Activated T-helper 2 cell treated with anti-CD3 and anti-CD28 coated beads, Interferon-gamma antibody, Interleukin-2, Interleukin-4, amounts not matched to agents 10 μg/mL and 5 μg/mL and 100 μg/mL, durations not matched to agents 14 hours and 24 hours and 36 hours (primary cell): ENCODE measurements around the gene UBA1. TPM values are rescaled to one million over a fixed set of nuclear protein-coding genes. Genes with fewer than 3 reads are reported as not detected.

ENCODE experiments used
- DNase-seq: peaks from one replicate; pipeline ENCODE4 v3.0.0; 2021; ENCODE audit warnings: low spot score
- H3K27ac Mint-ChIP-seq: one replicate; pipeline ENCODE4 v1.8.0; 2021; ENCODE audit warnings: mixed read lengths
- H3K27me3 Mint-ChIP-seq: one replicate; pipeline ENCODE4 v1.8.0; 2021; ENCODE audit warnings: low read depth, mixed read lengths
- H3K36me3 Mint-ChIP-seq: one replicate; pipeline ENCODE4 v1.8.0; 2021; ENCODE audit warnings: low read depth, mixed read lengths
- H3K4me1 Mint-ChIP-seq: one replicate; pipeline ENCODE4 v1.8.0; 2021; ENCODE audit warnings: low read depth, mixed read lengths
- H3K4me3 Mint-ChIP-seq: one replicate; pipeline ENCODE4 v1.8.0; 2021; ENCODE audit warnings: low read depth, mild to moderate bottlenecking, moderate library complexity, mixed read lengths
- H3K9me3 Mint-ChIP-seq: one replicate; pipeline ENCODE4 v1.8.0; 2021; ENCODE audit warnings: mixed read lengths
- intact Hi-C: fragments of 100-400 bp; cut with micrococcal nuclease; formaldehyde crosslinking; loops from one replicate; pipeline ENCODE4 v1.15.1; 2023
- total RNA-seq: library from RNA; stranded (reverse); gene quantifications from 2 replicates; pipeline ENCODE4 v1.2.3, GENCODE V29; 2022

UBA1 gene
- total RNA-seq: 242 and 250 TPM in 2 replicates

DNA sequence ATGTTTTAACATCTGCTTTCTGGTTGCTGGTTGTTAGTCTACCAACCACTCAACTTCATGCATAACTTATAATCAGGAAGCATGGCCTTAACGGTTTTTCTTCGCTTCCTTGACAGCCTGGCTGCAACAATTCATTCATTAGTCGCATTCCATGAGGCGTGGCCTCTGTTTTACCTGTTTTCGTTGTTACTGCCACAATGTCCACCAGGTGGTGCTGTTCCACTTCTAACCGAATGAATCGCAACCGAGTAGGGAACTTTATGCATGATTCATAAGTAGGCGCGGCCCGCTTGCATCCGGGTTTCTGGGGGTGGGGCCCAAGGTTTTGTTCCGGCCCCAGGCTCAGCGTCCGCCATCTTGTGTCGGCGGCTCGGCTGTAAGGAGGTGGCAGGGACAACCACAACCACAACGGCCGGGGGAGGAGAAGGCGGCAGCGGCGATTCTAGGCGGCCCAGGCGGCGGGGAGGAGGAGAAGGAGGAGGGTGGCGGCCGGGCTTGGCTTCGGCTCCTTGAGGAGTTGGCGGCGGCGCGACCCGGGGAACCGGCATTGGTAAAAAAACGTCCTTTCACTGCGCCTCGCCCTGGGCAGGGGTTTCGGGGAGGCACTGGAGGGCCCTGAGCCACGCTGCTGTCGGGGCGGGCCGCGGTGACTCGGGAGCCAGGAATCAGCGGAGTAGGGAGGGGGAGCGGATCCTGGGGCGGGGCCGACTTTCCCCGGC is at the start of gene UBA1:
Gene UBA1, plus strand, starts transcription at position 355 of the 719 bp plus-strand sequence. CDS start 4,974 bp downstream, outside the sequence.
- H3K4me1 Mint-ChIP-seq: peaks cover 36% of the 10 kb centered on the region

DNA sequence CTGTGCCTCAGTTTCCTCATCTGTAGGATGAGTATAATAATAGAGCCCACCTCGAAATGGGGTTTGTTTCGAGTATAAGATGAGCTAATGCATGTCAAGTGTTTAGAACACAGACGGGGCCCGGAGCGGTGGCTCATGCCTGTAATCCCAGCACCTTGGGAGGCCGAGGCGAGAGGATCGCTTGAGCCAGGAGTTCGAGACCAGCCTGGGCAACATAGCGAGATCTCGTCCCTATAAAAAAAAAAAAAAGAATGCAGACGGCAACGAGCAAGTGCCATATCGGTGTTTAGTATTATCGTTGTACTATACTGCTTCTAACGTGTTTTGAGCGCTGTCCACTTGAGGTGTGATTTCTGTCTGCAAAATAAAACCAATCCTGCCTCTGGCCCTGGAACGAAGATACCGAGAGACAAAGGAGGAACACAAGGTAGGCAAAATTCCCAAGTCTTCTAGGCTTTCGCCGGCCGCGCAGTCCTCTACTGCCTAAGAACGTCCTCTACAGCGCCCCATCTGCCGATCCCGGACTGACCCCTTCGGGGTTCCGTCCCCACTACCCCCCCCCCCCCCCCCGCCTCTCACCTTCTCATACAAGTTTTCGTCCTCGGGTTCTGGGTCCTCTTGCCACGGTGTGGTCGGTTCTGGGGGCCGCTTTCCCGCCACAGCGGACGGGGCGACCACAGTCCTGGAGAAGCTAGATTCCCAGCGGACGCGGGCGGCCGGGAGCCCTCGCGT is 49.6 kb upstream of the UBA1 start:
- H3K36me3 Mint-ChIP-seq: peaks cover 63% of the 10 kb centered on the region
- intact Hi-C loops: loop anchor here (1.0 to 2.0 kb wide), 2 partner anchors 15 to 47 kb away; no protein-coding TSS in a partner anchor
- H3K4me3 Mint-ChIP-seq: peak overlapping the region; percentile 99
- DNase-seq: no peak
- H3K4me1 Mint-ChIP-seq: peaks cover 19% of the 10 kb centered on the region
- H3K27me3 Mint-ChIP-seq: no peaks in the 10 kb centered on the region
- no peaks in the 10 kb centered on the region for H3K9me3 Mint-ChIP-seq
- peak overlapping the region; percentile 100 for H3K27ac Mint-ChIP-seq

More for the DNA sequence above, at the start of gene UBA1:
- Mint-ChIP-seq H3K27me3 (no peaks in the 10 kb centered on the region), H3K36me3 (peaks cover 40% of the 10 kb centered on the region), H3K9me3 (no peaks in the 10 kb centered on the region), H3K27ac (peak within 1 kb of the TSS; percentile 96), H3K4me3 (peak within 1 kb of the TSS; percentile 97)
- intact Hi-C loops: loop anchor here (1.0 to 10.0 kb wide), 6 partner anchors 24 to 330 kb away; partner anchors contain the start of gene USP11
- DNase-seq: peak; percentile 86

DNA sequence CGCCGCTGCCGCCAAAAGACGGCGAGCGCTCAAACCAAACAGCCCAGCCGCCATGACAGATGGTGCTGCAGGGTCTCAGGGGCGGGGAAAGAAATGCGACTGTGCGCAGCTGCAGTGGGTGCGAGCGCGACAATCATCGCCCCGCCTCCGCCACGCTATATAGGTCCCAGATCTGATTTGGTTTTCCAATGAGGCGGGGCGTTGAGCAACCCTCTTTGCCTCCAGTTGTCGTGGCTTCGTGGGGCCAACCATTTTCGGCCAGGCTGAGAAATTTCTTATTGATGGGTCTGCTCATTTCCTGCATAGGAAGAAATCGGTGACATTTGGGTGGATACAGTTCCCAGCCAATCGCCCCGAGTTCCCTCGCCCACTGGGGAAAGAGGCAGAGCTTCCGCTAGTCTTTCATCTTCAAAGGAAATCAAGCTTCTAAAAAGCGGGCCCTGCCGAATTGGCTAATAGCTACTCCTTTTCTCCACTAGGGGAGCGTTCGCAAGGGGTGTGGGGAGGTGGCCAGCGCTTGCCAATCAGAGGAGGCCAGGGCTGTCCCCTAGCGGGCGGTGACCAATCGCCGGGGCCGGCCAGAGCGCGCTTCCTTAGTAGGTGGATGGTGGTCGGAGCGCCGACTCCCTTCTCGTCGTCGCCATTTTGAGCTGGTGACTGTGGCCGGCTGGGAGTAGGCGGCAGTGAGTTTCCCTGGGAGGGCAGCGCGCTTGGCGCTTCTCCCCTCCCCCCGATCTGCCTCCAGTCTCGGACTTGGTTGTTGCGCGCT is 48.8 kb upstream of the UBA1 start, which contains the start of the genes NDUFB11 and RBM10:
Gene NDUFB11, minus strand, starts transcription at position 77 of the 769 bp plus-strand sequence. Its CDS starts 23 bp downstream, at position 54.
Gene RBM10, plus strand, starts transcription at position 596 of the 769 bp plus-strand sequence. CDS start 2,261 bp downstream, outside the sequence.
- Mint-ChIP-seq H3K4me1 (peaks cover 19% of the 10 kb centered on the region), H3K36me3 (peaks cover 63% of the 10 kb centered on the region), H3K27me3 (no peaks in the 10 kb centered on the region), H3K4me3 (peak within 1 kb of the TSS; percentile 99), H3K9me3 (no peaks in the 10 kb centered on the region), H3K27ac (peak within 1 kb of the TSS; percentile 100)
- peak; percentile 91 for DNase-seq
- intact Hi-C loops: loop anchor here (1.0 to 2.0 kb wide), 3 partner anchors 16 to 337 kb away; no protein-coding TSS in a partner anchor

DNA sequence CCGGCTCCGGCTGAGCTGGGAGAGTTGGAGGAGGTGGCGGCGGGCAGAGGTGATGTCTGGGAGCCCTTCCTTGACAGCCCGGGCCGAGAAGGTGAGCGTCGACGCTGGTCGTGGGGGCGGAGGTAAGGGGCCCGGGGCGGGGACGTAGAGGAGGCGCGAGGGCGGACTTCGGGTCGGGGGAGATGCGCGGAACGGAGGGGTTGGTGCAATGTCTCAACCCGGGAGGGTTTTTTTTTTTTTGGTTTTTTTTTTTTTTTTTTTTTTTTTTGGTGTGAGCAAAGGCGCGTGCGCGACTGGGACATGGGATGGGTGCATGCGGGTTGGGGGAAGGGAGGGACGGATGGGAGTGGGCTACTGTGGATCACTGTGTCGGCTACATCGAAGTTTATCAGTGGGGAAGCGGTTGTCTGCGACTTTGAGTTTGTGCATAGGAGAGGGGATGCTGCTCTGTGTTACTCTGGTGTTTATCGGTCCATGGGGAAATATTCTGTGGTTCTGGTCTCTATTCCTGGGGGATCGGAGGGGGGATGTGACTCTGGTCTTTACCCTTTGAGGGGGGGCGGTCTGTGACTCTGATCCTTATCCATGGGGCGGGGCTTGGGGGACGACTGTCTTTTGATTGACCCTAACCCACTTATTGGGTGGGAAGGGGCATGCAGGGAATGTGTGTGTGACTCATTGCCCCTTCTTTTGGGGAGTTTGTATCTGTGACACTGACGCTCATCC is 48.1 kb upstream of the UBA1 start:
- intact Hi-C loops: loop anchor here (1.0 to 2.0 kb wide), 2 partner anchors 45 to 337 kb away; no protein-coding TSS in a partner anchor
- Mint-ChIP-seq H3K36me3 (peaks cover 67% of the 10 kb centered on the region), H3K27me3 (no peaks in the 10 kb centered on the region), H3K4me3 (peak overlapping the region; percentile 99), H3K4me1 (peaks cover 19% of the 10 kb centered on the region), H3K27ac (peak overlapping the region; percentile 100), H3K9me3 (no peaks in the 10 kb centered on the region)
- DNase-seq: no peak

DNA sequence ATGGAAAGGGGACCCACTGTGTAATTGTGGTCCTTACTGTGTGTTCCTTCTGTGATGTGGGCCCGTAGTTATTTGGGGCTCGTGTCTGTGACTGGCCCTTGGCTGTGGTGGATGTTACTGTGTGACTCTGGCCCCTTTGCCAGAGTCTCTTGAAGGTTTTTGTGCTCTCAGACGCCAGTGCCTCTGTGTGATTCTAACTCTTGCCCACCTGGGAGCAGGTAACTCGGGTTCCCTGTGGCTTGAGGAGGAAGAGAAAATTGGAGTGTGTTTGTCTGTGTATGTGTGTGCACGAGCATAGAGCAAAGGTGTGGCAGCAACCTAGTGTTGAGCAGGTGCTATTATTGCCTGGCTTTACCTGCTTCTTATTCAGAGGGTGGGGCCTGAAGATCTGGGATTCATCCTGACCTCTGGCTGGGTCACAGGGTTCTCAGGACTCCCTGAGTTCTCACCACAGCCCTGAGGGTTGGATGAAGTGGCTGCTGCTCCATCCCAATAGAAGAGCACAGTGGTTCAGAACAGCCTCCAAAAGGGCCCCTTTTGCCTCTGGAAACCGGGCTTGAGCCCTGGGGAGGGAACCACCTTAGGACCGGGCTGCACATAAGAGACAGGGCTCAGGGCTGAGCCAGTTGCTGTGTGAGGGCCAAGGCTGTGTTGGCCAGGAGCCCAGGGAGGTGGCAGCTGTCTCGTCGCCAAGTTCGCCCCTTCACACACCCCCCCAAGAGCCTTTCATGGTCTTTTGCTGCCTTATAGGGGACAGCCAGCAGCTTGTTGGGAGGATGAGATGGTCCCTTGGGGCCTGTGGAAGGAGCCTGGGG is 47.3 kb upstream of the UBA1 start:
- H3K27me3 Mint-ChIP-seq: no peaks in the 10 kb centered on the region
- intact Hi-C loops: no loop called here
- no peak for DNase-seq
- peak overlapping the region; percentile 99 for H3K4me3 Mint-ChIP-seq
- H3K9me3 Mint-ChIP-seq: no peaks in the 10 kb centered on the region
- H3K36me3 Mint-ChIP-seq: peaks cover 63% of the 10 kb centered on the region
- H3K27ac Mint-ChIP-seq: peak overlapping the region; percentile 100
- peaks cover 19% of the 10 kb centered on the region for H3K4me1 Mint-ChIP-seq

DNA sequence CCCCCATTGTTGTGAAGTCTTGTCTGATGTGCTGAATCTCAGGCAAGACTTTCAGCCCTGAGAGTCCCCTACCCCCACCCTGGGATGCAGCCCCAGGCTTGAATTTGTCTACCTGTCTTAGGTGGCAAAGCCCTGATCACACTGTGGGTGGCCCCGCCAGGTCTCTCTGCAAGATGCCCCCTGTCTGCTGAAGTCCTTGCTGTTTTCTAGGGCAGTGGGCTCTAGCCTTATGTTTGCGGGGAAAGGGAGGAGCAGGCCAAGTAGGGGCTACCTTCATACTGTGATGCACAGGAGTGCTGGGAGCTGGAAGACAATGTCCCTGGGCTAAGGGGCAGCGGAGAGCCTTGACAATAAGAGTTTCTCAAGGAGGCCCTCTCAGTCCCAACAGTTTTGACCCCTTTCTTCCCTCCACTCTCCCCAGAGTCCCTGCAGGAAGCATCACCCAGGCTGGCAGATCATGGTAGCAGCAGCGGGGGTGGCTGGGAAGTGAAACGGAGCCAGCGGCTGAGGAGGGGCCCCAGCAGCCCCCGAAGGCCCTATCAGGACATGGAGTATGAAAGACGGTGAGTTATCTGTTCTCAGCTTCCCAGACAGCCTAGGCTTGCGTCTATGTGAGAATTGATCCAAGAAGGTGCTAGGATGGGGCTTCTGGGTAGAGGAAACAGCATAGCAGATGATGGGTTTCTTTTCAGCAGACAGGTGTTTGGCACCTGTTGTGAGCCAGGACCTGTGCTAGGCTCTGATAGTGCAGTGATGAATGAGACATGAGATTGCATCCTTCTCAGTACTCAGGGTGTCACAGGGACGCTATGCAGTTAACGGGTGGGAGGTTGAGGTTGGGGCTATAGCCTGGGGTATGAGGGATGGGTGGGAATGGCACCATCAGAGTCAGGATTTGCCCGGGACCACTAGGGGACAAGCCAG is 46.4 kb upstream of the UBA1 start:
- intact Hi-C loops: no loop called here

DNA sequence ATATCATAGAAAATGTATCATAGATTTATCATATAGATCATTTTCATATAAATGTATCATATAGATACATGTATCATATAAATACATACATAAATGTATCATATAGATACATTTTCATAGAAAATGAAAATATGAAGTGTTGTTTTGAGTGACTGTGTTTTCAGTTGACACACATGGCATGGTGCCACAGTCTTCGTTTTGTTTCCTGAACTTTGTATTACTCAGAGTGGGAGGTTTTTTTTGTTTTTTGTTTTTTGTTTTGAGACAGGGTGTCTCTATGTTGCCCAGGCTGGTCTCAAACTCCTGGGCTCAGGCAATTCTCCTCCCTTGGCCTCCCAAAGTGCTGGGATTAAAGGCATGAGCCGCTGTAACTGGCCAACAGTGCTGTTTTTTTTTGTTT is 44.7 kb upstream of the UBA1 start:
- no peak for DNase-seq
- H3K4me1 Mint-ChIP-seq: peaks cover 11% of the 10 kb centered on the region
- H3K36me3 Mint-ChIP-seq: peaks cover 57% of the 10 kb centered on the region
- peak overlapping the region; percentile 42 for H3K27ac Mint-ChIP-seq
- H3K27me3 Mint-ChIP-seq: no peaks in the 10 kb centered on the region
- H3K9me3 Mint-ChIP-seq: no peaks in the 10 kb centered on the region
- no peak overlapping the region for H3K4me3 Mint-ChIP-seq
- intact Hi-C loops: no loop called here

More for the DNA sequence above, 46.4 kb upstream of the UBA1 start:
- no peak for DNase-seq
- Mint-ChIP-seq H3K4me3 (peak overlapping the region; percentile 33), H3K36me3 (peaks cover 62% of the 10 kb centered on the region), H3K4me1 (peaks cover 19% of the 10 kb centered on the region), H3K9me3 (no peaks in the 10 kb centered on the region), H3K27ac (no peak overlapping the region), H3K27me3 (no peaks in the 10 kb centered on the region)

DNA sequence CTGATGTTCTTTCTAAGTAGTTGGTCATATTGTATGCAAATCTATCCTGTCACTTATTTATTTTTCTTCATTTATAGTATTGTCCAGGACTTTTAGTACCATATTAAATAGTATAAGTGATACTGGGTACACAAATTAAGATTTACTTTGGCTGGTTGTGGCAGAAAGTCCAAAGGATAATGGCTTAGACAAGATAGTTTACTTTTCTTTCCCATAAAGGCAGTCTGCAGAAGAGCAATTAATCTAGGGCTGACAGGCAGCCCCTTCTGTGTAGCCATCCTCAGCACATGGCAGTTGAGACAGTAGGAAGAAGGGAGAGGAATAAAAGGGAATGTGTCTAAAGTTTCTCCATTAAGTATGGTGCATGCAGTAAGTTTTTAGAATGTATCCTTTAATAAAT is 42.2 kb upstream of the UBA1 start:
- no peak for DNase-seq
- intact Hi-C loops: no loop called here
- peaks cover 50% of the 10 kb centered on the region for H3K36me3 Mint-ChIP-seq
- H3K27ac Mint-ChIP-seq: no peak overlapping the region
- no peaks in the 10 kb centered on the region for H3K9me3 Mint-ChIP-seq
- no peaks in the 10 kb centered on the region for H3K27me3 Mint-ChIP-seq
- H3K4me1 Mint-ChIP-seq: peaks cover 9% of the 10 kb centered on the region
- no peak overlapping the region for H3K4me3 Mint-ChIP-seq

DNA sequence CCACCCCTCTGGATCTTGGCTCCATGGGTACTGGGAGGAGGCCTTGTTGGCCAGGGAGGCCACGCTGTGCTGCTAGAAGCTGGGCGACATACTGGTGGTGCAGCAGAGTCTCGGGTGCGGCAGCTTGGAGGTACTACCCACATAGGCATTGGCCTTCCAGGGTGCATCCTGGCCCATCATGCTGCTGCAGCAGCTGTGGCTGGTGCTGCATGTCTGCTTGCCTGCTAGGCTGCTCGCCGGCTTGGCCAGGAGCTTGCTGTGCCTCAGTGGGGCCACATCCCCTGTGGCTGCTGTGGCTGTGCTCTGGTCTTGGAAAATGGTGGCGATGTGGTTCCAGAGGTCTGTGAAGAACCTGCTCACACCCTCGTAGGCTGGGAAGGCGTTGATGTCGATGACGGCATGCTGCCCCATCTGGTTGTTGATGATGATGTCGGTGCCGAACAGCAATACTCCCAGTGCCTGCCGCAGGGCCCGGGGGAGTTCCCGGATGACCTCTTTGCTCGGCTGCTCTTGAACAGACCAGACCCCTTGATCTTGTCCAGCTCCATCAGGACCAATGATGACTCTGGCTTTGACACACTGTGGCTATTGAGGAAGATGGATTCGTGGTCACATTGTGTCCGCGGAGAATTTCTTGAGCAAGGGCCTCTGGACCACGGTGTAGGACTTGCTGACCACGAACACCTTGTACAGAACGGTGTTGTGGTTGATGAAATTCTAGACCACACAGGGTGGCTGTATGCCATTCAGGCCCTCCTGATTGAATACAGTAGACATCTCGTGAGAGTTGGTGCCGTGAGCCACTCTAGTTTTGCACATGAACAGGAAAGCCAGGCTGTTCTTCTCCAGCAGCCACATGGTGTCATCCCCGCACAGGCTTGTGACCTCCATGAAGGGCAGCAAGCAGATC is 36.8 kb upstream of the UBA1 start:
- no peak for DNase-seq
- no peak overlapping the region for H3K4me3 Mint-ChIP-seq
- no peaks in the 10 kb centered on the region for H3K27me3 Mint-ChIP-seq
- no peak overlapping the region for H3K27ac Mint-ChIP-seq
- H3K4me1 Mint-ChIP-seq: no peaks in the 10 kb centered on the region
- peaks cover 45% of the 10 kb centered on the region for H3K36me3 Mint-ChIP-seq
- H3K9me3 Mint-ChIP-seq: no peaks in the 10 kb centered on the region
- intact Hi-C loops: no loop called here

DNA sequence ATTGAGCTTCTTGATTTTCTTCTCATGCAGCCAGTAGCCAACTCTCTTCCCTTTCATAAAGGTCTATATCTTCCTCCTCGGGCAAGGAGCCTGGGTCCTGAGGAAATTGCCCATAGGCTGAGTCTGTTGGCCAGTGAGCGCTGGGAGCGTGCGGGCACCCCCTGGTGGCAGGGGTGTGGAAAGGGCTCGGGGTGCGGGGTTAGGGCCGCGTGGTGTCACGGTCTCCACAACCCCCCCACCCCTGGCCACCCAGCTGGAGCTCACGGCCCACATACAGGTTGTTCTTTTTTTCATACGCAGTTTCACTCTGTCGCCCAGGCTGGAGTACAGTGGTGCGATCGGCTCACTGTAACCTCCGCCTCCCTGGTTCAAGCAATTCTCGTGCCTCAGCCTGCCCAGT is 35.5 kb upstream of the UBA1 start:
- no peak overlapping the region for H3K27ac Mint-ChIP-seq
- H3K36me3 Mint-ChIP-seq: peaks cover 45% of the 10 kb centered on the region
- intact Hi-C loops: no loop called here
- no peak for DNase-seq
- no peaks in the 10 kb centered on the region for H3K9me3 Mint-ChIP-seq
- H3K4me3 Mint-ChIP-seq: no peak overlapping the region
- no peaks in the 10 kb centered on the region for H3K27me3 Mint-ChIP-seq
- H3K4me1 Mint-ChIP-seq: no peaks in the 10 kb centered on the region
